ENCODE results near the gene THG1L.
"Not testable (repeated sequence)": the region's sequence is repeated elsewhere in the genome, so short reads cannot be mapped to it uniquely, and the experiment has no call there.

THG1L gene

DNA sequence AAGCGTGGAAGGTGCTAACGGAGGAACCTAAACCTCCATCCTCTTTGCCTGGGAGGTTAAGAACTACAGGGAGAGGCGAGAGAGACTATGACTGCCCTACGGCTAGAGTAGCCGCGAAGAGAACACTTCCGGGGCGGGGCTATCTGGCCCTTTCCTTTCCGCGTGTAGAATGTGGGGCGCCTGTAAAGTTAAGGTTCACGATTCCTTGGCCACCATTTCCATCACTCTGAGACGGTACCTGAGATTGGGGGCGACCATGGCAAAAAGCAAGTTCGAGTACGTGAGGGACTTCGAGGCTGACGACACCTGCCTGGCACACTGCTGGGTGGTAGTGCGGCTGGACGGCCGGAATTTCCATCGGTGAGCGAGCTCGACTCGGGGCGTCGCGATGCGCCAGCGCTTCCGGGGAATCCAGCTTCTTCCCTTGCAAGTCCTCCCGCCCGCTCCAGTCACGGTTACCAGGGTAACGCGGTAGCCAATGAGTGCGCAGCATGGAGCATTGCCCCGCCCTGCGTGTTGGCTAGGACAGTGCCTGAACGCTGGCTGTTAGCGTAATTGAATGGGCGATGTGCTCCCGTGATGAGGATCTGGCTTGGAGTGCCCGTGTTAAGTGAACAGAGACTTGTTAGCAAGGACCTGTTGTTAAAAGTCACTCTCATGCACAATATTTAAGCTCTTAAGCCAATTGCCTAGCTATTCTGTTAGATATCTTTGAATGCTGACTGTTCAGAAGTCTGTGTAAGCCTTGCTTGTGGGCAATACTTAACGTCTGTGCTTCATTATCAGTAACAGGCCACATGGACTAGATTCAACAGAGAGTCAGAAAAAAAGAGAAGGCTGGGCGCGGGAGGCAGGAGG is at the start of gene THG1L:
Gene THG1L (plus strand): TSS at position 149 of the 858 bp plus-strand sequence. CDS start 21 bp downstream, at position 170.
- DNase-seq (ENCODE audit: low spot score) = peak; percentile 96

- no peak for DNase-seq (ENCODE audit: low spot score)
Observed at GRCh38 chr5:157682257-157682656, 49.0 kb upstream of the THG1L start.

DNA sequence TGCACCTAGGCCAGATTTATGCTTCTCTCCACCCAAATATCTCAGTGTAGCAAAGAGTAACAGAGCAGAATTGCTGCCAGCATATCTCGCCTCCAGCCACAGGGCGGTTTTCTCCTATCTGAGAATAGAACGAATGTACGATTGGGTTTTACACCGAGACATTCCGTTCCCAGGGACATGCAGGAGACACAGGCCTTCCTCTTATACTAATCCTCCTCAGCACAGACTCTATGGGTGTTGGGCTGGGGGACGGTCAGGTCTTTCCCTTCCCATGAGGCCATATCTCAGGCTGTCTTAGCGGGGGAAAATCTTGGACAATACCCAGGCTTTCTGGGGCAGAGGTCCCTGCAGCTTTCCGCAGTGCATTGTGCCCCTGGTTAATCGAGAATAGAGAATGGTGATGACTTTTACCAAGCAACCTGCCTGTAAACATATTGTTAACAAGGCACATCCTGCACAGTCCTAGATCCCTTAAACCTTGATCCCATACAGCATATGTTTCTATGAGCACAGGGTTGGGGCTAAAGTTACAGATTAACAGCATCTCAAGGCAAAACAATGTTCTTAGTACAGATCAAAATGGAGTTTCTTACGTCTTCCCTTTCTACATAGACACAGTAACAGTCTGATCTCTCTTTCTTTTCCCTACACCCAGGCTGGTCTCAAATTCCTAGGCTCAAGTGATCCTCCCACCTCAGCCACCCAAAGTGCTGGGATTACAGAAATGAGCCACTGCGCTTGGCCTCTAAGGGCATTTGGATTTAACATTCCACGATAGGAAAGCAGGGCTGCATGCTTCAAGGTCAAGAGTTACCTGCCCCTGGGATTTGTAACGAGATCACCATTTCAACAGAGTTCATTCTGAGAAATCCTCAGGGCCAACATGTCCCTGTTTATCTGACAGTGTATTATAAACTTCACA is 44.7 kb upstream of the THG1L start:
- DNase-seq (ENCODE audit: low spot score) = not testable (repeated sequence)

GRCh38 chr5:157687198-157687554 is 44.0 kb upstream of the THG1L start:
- DNase-seq (ENCODE audit: low spot score) = no peak

DNA sequence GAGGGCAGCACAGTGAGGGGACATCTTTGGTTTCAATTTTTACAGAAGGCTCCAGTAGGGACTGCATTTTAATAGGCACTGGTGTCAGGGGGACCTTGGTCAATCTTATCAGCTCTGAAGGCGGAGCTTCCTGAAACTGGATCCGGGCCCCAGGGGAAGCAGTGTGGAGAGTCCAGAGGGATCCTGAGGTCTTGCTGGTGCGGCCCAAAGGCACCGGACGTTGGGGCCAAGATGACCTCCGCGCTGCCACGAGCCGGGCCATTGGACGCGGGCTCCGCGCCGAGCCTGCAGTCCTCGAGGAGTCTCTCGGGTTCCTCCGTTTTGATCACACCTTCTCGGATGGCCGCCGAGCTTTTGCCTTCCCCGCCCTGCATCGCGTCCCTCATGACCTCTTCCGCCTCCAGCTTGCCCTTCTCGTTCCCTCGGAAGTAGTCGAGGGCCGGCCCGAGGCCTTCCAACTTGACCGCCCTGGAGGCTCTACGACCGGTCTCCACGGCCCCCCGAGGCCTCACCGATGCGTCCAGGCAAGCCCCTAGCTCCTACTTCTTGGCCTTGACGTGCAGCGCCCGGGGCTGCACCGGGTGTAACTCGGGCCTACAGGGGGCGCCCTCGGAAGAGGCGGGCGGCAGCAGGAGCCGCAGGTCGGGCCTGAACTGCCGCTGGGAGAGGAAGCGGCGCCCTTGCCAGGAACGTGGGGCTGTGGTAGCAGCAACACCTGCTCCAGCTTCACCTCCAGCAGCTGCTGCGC is 41.1 kb upstream of the THG1L start:
- no peak for DNase-seq (ENCODE audit: low spot score)

- no peak for DNase-seq (ENCODE audit: low spot score)
Observed at GRCh38 chr5:157690690-157691433, 40.4 kb upstream of the THG1L start.

DNA sequence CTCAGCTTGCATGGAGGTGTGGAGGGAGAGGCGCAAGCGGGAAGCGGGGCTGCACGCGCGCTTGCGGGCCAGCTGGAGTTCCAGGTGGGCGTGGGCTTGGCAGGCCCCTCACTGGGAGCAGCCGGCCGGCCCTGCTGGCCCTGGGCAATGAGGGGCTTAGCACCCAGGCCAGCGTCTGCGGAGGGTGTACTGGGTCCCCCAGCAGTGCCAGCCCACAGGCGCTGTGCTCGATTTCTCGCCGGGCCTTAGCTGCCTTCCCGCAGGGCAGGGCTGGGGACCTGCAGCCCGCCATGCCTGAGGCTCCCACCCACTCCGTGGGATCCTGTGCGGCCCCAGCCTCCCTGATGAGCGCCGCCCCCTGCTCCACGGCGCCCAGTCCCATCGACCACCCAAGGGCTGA is 37.4 kb upstream of the THG1L start:
- not testable (repeated sequence) for DNase-seq (ENCODE audit: low spot score)

- not testable (repeated sequence) for DNase-seq (ENCODE audit: low spot score)
Observed at GRCh38 chr5:157696154-157696553, 35.1 kb upstream of the THG1L start.

- not testable (repeated sequence) for DNase-seq (ENCODE audit: low spot score)
Observed at GRCh38 chr5:157698674-157699073, 32.5 kb upstream of the THG1L start.

- no peak for DNase-seq (ENCODE audit: low spot score)
Observed at GRCh38 chr5:157703736-157704135, 27.5 kb upstream of the THG1L start.

- DNase-seq (ENCODE audit: low spot score) = no peak
Observed at GRCh38 chr5:157708866-157709265, 22.4 kb upstream of the THG1L start.

DNA sequence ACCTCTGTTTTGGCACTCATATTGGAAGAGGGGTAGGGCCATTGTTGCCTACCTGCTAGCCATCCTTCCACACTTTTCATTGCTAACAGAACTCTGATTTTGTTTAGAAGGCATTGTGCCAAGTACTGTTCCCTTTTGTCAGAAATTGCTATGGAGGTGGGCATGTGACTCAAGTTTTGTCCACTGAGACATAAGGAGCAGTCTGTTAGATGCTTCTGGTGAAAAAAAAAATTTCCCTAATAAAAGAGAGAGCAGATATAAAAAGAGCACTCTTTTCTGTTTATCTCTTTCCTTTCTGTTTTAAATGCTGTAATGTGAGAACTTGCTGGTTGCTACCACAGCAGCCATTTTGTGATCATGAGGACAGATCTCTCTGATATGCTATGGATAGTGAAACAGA is 21.9 kb upstream of the THG1L start:
- DNase-seq (ENCODE audit: low spot score) = peak; percentile 13

GRCh38 chr5:157710431-157710830 is 20.8 kb upstream of the THG1L start:
- no peak for DNase-seq (ENCODE audit: low spot score)

DNA sequence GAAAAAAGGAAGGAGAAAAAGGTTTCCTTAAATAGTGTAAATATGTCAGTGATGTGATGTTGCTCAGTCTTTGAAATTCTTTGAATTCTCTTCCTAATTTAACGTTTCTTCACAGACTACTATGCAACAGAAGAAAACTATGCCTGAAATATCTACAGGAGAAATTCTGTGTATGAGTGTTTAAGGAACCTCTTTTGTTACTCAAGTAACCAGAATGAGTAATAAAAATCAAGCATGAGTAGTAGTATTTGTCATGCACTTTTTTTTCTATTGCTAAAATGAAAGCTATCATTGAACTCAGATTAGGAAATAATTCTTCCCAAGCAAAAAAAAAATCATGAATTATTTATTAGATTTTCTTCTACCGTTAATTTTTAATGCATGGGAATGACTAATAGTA is 20.3 kb upstream of the THG1L start:
- peak; percentile 11 for DNase-seq (ENCODE audit: low spot score)

DNA sequence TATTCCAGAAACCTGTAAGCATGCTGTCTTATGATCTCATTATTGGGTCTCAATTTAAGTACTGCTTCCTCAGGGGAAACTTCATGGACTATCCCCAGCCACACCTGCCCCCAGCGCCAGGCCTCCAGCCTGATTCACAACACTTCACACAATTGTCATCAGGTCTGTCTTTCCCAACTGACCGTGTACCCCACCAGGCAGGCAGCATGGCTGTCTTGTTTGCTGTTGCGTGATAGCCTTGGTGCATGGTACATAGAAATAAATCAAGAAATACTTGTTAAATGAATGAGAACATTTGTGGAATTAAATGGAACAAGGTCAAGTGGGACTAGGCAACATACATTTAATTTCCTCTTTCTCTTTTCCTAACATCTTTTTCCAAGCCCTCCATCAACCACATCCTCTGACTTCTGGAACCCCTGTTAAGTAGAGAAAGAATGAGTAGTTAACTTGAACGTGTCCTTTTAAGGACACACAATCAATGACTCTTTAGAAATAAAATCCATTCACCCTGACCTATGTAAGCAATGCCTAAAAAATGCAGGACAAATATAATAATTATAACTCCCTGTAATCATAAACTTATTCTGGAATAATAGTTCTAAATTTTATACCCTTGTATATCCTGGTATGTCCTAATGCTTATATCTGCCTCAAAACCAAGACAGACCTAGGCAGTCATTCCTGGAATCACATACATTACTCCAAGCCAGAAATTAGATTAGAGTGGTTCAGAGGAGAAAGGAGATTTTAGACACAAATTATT is 17.2 kb upstream of the THG1L start:
- DNase-seq (ENCODE audit: low spot score) = no peak

DNA sequence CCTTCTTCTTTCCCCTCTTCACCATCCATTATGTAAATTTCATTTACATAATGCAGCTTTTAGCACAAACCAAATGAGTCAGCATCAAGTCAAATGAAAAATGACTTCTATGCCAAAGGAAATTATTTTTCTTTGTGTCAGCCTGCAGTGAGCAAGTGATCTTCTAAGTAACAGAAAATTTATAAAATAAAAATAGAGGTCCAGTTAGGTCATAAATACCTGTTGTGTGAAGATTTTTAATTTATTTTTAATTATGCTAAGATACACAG is 16.7 kb upstream of the THG1L start:
- DNase-seq (ENCODE audit: low spot score) = no peak

GRCh38 chr5:157718519-157718918 is 12.7 kb upstream of the THG1L start:
- peak; percentile 51 for DNase-seq (ENCODE audit: low spot score)

DNA sequence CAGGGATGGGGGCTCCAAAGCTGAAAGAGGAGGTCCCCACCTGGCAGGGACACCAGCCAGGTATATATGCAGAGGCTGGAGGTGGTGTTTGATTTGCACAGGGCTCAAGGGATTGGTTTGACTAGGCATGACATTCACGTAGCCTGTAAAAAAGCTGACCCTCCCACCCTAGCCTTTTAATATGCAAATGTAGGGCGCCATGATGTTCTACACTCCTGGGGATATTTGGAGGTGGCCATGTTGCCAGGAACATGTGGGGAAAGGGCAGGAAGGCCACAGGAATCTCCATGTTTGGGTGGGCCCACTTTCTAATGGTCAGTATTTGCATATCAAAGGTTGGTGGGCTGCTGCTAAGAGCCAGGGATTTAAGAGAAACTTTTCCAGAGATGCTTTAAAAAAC is 12.0 kb upstream of the THG1L start:
- DNase-seq (ENCODE audit: low spot score) = no peak

DNA sequence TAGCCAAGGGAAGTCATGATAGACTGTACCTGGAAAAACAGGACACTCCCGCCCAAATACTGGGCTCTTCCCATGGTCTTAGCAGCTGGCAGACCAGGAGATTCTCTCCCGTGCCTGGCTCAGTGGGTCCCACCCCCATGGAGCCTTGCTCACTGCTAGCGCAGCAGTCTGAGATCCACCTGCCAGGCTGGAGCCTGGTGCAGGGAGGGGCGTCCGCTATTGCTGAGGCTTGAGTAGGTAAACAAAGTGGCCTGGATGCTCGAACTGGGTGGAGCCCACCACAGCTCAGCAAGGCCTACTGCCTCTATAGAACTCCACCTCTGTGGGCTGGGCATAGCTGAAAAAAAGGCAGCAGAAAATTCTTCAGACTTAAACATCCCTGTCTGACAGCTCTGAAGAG is 10.1 kb upstream of the THG1L start:
- no peak for DNase-seq (ENCODE audit: low spot score)

GRCh38 chr5:157722895-157723294 is 8.3 kb upstream of the THG1L start:
- not testable (repeated sequence) for DNase-seq (ENCODE audit: low spot score)

- DNase-seq (ENCODE audit: low spot score) = not testable (repeated sequence)
Observed at GRCh38 chr5:157726607-157727006, 4.6 kb upstream of the THG1L start.
